ENCODE data around the gene ZNF865.

DNA sequence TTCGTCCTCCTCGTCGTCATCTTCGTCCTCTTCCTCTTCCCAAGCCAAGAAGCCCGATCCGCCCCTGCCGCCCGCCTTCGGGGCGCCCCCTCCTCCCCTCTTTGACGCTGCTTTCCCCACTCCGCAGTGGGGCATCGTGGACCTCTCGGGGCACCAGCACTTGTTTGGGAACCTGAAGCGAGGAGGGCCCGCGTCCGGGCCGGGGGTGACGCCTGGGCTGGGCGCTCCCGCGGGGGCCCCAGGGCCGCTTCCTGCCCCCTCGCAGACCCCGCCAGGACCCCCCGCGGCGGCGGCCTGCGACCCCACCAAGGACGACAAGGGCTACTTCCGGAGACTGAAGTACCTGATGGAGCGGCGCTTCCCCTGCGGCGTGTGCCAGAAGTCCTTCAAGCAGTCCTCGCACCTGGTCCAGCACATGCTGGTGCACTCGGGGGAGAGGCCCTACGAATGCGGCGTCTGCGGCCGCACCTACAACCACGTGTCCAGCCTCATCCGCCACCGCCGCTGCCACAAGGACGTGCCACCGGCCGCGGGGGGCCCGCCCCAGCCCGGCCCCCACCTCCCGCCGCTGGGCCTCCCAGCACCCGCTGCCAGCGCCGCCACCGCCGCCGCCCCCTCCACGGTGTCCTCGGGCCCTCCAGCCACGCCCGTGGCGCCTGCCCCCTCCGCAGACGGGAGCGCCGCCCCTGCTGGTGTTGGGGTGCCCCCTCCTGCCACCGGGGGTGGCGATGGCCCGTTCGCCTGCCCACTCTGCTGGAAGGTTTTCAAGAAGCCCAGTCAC lies 8.7 kb downstream of the ZNF865 start:
- TF ChIP-seq, protein P1, sequence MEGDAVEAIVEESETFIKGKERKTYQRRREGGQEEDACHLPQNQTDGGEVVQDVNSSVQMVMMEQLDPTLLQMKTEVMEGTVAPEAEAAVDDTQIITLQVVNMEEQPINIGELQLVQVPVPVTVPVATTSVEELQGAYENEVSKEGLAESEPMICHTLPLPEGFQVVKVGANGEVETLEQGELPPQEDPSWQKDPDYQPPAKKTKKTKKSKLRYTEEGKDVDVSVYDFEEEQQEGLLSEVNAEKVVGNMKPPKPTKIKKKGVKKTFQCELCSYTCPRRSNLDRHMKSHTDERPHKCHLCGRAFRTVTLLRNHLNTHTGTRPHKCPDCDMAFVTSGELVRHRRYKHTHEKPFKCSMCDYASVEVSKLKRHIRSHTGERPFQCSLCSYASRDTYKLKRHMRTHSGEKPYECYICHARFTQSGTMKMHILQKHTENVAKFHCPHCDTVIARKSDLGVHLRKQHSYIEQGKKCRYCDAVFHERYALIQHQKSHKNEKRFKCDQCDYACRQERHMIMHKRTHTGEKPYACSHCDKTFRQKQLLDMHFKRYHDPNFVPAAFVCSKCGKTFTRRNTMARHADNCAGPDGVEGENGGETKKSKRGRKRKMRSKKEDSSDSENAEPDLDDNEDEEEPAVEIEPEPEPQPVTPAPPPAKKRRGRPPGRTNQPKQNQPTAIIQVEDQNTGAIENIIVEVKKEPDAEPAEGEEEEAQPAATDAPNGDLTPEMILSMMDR (IDR thresholded peaks at IDR 0.05): no peak
- no peak for TF ChIP-seq POLR2AphosphoS5 (IDR thresholded peaks at IDR 0.05; ENCODE audit: insufficient read depth in 1 of 2, low read depth in 1 of 2)

Data from vagina (tissue), 2 donors.